Nephron progenitor cell (in vitro differentiated cells): ENCODE results near the gene FXYD5.
A peak's percentile ranks its signal among the peaks of the same experiment; 100 is the strongest.

Source experiments
- DNase-seq: peaks from one replicate; pipeline ENCODE4 v3.0.0; 2021
- H3K27ac Mint-ChIP-seq: 2 replicates; pipeline ENCODE4 v1.8.0; 2021; ENCODE audit warnings: mild to moderate bottlenecking, moderate library complexity, mixed read lengths
- H3K27me3 Mint-ChIP-seq: 2 replicates; pipeline ENCODE4 v1.8.0; 2021; ENCODE audit warnings: mild to moderate bottlenecking, low read depth, mixed read lengths; ENCODE audit not compliant: poor library complexity
- H3K36me3 Mint-ChIP-seq: 2 replicates; pipeline ENCODE4 v1.8.0; 2021; ENCODE audit warnings: low read depth, mixed read lengths
- H3K4me1 Mint-ChIP-seq: 2 replicates; pipeline ENCODE4 v1.8.0; 2021; ENCODE audit warnings: mixed read lengths
- H3K4me3 Mint-ChIP-seq: 2 replicates; pipeline ENCODE4 v1.8.0; 2021; ENCODE audit warnings: mild to moderate bottlenecking, moderate library complexity, mixed read lengths
- H3K9me3 Mint-ChIP-seq: 2 replicates; pipeline ENCODE4 v1.8.0; 2021; ENCODE audit warnings: mild to moderate bottlenecking, moderate library complexity, mixed read lengths
- TF ChIP-seq, protein P1 (sequence below): fragments of 200-600 bp; sonication (generic); IDR thresholded peaks from 2 replicates; pipeline ENCODE4 v1.5.0; 2021; ENCODE audit warnings: antibody characterized with exemption

The FXYD5 gene

DNA sequence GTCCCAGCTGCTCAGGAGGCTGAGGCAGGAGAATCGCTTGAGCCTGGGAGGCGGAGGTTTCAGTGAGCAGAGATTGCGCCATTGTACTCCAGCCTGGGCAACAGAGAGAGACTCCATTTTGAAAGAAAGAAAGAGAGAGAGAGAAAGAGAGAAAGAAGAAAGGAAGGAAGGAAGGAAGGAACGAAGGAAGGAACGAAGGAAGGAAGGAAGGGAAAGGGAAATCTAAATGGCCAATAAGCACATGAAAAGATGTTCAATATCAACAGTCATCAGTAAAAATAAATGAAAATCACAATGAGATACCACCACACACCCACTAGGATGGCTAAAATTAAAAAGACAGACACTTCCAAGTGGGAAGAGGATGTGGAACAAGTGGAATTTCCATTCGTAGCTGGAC, 19.7 kb downstream of the FXYD5 start:
- Mint-ChIP-seq H3K4me1 (peaks cover 26% of the 10 kb centered on the region), H3K27ac (no peak overlapping the region), H3K4me3 (no peak overlapping the region), H3K9me3 (peaks cover 33% of the 10 kb centered on the region), H3K36me3 (peaks cover 12% of the 10 kb centered on the region), H3K27me3 (peaks cover 6% of the 10 kb centered on the region)
- TF ChIP-seq, protein P1, sequence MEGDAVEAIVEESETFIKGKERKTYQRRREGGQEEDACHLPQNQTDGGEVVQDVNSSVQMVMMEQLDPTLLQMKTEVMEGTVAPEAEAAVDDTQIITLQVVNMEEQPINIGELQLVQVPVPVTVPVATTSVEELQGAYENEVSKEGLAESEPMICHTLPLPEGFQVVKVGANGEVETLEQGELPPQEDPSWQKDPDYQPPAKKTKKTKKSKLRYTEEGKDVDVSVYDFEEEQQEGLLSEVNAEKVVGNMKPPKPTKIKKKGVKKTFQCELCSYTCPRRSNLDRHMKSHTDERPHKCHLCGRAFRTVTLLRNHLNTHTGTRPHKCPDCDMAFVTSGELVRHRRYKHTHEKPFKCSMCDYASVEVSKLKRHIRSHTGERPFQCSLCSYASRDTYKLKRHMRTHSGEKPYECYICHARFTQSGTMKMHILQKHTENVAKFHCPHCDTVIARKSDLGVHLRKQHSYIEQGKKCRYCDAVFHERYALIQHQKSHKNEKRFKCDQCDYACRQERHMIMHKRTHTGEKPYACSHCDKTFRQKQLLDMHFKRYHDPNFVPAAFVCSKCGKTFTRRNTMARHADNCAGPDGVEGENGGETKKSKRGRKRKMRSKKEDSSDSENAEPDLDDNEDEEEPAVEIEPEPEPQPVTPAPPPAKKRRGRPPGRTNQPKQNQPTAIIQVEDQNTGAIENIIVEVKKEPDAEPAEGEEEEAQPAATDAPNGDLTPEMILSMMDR, result no peak
- DNase-seq, result no peak

DNA sequence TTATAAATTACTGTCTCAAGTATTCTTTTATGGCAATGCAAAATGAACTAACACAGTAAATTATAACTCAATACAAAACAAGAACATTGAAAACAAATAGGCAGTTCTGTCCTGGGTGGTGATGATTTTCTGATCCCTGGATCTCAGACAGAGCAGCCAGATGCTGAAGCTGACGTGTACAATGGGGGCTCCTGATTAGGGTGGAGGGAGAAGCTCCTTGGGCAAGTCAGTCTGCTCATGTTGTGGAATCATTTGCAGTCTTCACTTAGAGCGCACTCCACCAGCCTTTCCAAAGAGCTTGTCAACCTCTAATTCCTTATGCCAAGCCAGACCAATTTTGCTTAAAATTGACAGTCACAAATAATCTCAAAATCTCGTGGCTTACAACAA, 21.6 kb downstream of the FXYD5 start:
- Mint-ChIP-seq H3K27ac (peak overlapping the region; percentile 15), H3K36me3 (peaks cover 12% of the 10 kb centered on the region), H3K9me3 (peaks cover 33% of the 10 kb centered on the region), H3K4me3 (no peak overlapping the region), H3K4me1 (peaks cover 35% of the 10 kb centered on the region), H3K27me3 (peaks cover 6% of the 10 kb centered on the region)
- DNase-seq, result no peak
- TF ChIP-seq, protein P1, result no peak

DNA sequence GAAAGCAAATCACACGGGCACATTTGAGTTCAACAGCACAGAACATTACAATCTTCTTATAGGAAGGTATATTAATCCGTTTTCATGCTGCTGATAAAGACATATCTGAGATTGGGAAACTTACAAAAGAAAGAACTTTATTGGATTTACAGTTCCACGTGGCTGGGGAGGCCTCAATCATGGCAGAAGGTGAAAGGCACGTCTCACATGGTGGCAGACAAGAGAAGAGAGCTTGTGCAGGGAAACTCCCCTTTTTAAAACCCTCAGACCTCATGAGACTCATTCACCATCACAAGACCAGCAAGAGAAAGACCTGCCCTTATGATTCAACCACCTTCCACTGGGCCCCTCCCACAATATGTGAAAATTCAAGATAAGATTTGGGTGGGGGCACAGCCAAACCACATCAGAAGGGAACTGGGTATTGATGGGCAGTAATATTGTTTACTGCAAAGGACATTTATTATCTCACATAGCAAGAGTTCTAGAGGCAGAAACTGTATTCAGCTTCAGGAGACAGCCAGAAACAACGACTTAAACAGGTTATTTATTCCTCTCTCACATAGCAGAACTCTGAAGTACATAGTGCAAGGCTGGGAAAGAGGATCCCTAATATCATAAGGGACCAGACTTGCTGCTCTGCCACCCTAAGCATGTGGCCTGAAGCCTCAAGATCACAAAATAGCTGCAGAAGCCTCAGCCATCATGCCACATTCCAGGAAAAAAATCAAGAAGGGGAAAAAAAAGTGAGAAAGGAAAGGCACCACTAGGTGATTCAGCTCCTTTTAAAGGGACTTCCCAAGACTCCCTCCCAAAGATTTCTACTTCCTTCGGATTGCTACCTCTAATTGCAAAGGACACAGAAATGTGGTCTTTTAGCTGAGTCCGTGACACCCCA, 23.1 kb downstream of the FXYD5 start:
- H3K4me3 Mint-ChIP-seq, result no peak overlapping the region
- peaks cover 35% of the 10 kb centered on the region for H3K4me1 Mint-ChIP-seq
- no peak overlapping the region for H3K27ac Mint-ChIP-seq
- TF ChIP-seq, protein P1, result no peak
- peaks cover 33% of the 10 kb centered on the region for H3K9me3 Mint-ChIP-seq
- DNase-seq, result no peak
- H3K36me3 Mint-ChIP-seq, result peaks cover 3% of the 10 kb centered on the region
- H3K27me3 Mint-ChIP-seq, result peaks cover 6% of the 10 kb centered on the region

DNA sequence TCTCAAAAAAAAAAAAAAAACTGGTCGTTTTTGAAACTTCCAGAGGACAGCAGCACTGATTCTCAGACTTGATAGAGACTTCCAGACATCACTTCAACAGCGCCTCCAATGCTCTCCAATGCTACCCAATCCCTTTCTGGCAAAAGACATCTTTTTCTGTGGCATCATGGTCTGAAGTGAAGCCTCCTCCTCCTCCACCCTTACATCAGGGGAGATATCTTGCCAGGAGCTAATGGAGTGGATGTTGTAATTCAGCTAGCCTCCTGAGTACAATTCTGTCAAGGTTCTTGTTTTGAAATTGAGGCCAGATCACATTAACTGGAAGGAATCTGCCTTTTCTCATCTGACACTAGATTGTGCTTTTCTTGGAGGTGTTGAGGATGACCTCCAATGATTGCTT, 24.2 kb downstream of the FXYD5 start:
- no peak for DNase-seq
- Mint-ChIP-seq H3K27me3 (peaks cover 6% of the 10 kb centered on the region), H3K9me3 (peaks cover 27% of the 10 kb centered on the region), H3K4me1 (peaks cover 35% of the 10 kb centered on the region), H3K27ac (no peak overlapping the region), H3K4me3 (no peak overlapping the region), H3K36me3 (no peaks in the 10 kb centered on the region)
- TF ChIP-seq, protein P1, result no peak

DNA sequence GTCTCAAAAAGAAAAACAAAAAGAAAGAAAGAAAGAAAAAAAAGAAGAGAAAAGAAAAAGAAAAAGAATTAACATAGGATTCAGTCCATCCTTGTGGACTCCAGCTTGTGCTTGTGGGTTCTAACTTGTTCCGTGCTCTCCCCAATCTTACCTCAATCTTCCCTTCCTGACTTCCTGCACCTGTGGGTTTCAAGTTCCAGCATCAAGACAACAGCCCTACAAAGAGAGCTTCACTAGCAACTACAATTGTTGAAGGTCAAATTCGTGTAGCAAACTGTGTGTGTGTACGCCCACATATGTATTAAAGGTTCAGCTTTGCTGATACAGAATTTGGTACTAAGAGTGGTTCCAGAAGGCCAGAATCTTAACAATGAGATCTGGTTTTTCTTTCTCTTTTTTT, 25.3 kb downstream of the FXYD5 start:
- Mint-ChIP-seq H3K9me3 (peaks cover 30% of the 10 kb centered on the region), H3K4me3 (no peak overlapping the region), H3K36me3 (no peaks in the 10 kb centered on the region), H3K4me1 (peaks cover 34% of the 10 kb centered on the region), H3K27me3 (peaks cover 6% of the 10 kb centered on the region), H3K27ac (no peak overlapping the region)
- TF ChIP-seq, protein P1, result no peak
- no peak for DNase-seq

DNA sequence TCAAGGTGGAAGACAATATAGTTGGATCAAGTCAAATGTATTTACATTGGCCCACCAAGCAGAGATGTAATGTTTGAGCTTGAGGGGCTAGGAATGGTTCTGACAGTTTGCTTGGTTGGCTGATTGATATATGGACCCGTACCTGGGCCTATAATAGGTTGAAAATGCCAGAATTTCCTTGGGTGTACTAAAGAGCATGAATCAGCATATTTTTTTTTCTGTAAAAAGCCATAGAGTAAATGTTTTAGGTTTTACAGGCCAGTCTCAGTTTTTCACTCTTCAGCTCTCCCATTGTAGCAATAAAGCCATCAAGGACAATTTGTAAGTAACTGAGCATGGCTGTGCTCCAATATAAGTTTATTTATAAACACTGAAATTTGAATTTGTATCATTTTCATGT, 26.9 kb downstream of the FXYD5 start:
- H3K36me3 Mint-ChIP-seq, result no peaks in the 10 kb centered on the region
- TF ChIP-seq, protein P1, result no peak
- no peak overlapping the region for H3K27ac Mint-ChIP-seq
- peaks cover 6% of the 10 kb centered on the region for H3K27me3 Mint-ChIP-seq
- H3K4me1 Mint-ChIP-seq, result peaks cover 18% of the 10 kb centered on the region
- DNase-seq, result no peak
- no peak overlapping the region for H3K4me3 Mint-ChIP-seq
- peaks cover 37% of the 10 kb centered on the region for H3K9me3 Mint-ChIP-seq
